DOHH2 (cell line): Measurements from ENCODE around the gene CD2BP2.

Experiments used
- H3F3A ChIP-seq: fragments of 200-600 bp; sonication (generic), shearing (Covaris generic); 2 replicates; pipeline ENCODE4 v1.6.0; 2016; ENCODE audit warnings: antibody characterized with exemption, mild to moderate bottlenecking; ENCODE audit not compliant: control insufficient read depth, insufficient read depth
- H3K27ac ChIP-seq: fragments of 200-600 bp; sonication (generic); 2 replicates; pipeline ENCODE4 v1.5.1; 2014; ENCODE audit warnings: low read depth, mild to moderate bottlenecking, low read length, moderate library complexity
- H3K27me3 ChIP-seq: fragments of 200-600 bp; sonication (generic); 2 replicates; pipeline ENCODE4 v1.6.1; 2014; ENCODE audit warnings: mild to moderate bottlenecking, low read length, mixed read lengths; ENCODE audit not compliant: control insufficient read depth
- H3K36me3 ChIP-seq: fragments of 200-600 bp; sonication (generic); 2 replicates; pipeline ENCODE4 v1.6.1; 2014; ENCODE audit warnings: mild to moderate bottlenecking, low read length, moderate library complexity, mixed read lengths; ENCODE audit not compliant: control insufficient read depth
- H3K4me1 ChIP-seq: fragments of 200-600 bp; sonication (generic); 2 replicates; pipeline ENCODE4 v1.6.1; 2014; ENCODE audit warnings: mild to moderate bottlenecking, low read length, mixed read lengths; ENCODE audit not compliant: control insufficient read depth
- H3K4me2 ChIP-seq: fragments of 200-600 bp; sonication (generic); 2 replicates; pipeline ENCODE4 v1.6.0; 2014; ENCODE audit warnings: mild to moderate bottlenecking, low read length, moderate library complexity
- H3K4me3 ChIP-seq: fragments of 200-600 bp; sonication (generic); 2 replicates; pipeline ENCODE4 v1.5.1; 2014; ENCODE audit warnings: mild to moderate bottlenecking, low read length, mixed read lengths
- H3K79me2 ChIP-seq: fragments of 200-600 bp; sonication (generic); 2 replicates; pipeline ENCODE4 v1.6.1; 2014; ENCODE audit warnings: mild to moderate bottlenecking, low read length, mixed read lengths; ENCODE audit not compliant: control insufficient read depth
- H3K9me2 ChIP-seq: fragments of 200-600 bp; sonication (generic); replicated peaks from 2 replicates; pipeline ENCODE4 v1.6.1; 2014; ENCODE audit warnings: mild to moderate bottlenecking, low read length, mixed read lengths; ENCODE audit not compliant: control insufficient read depth
- H3K9me3 ChIP-seq: fragments of 200-600 bp; sonication (generic); 2 replicates; pipeline ENCODE4 v1.6.1; 2014; ENCODE audit warnings: antibody characterized with exemption, low read length, mixed read lengths; ENCODE audit not compliant: control insufficient read depth, insufficient read depth
- H4K20me1 ChIP-seq: fragments of 200-600 bp; sonication (generic); 2 replicates; pipeline ENCODE4 v1.6.0; 2014; ENCODE audit warnings: low read depth, mild to moderate bottlenecking, antibody characterized with exemption, low read length, moderate library complexity; ENCODE audit not compliant: control insufficient read depth, insufficient read depth
- CTCF ChIP-seq: fragments of 200-600 bp; sonication (generic); IDR thresholded peaks from one replicate; pipeline ENCODE4 v1.5.1; 2014; ENCODE audit warnings: antibody characterized with exemption, mild to moderate bottlenecking, low read depth, low read length; ENCODE audit not compliant: poor library complexity, severe bottlenecking
- EZH2phosphoT487 ChIP-seq: fragments of 200-600 bp; sonication (generic); IDR thresholded peaks from 2 replicates; pipeline ENCODE4 v1.6.1; 2017; ENCODE audit warnings: borderline replicate concordance, mild to moderate bottlenecking, antibody characterized with exemption, low read length, moderate library complexity, mixed read lengths

The CD2BP2 gene

GRCh38 chr16:30372725-30373124, 17.6 kb upstream of the CD2BP2 start:
- H3K4me2 ChIP-seq = no peak overlapping the region
- H4K20me1 ChIP-seq = peaks cover 8% of the 10 kb centered on the region
- 0 out of 2 replicates have a peak overlapping the region, but pooled peaks have one; percentile 68 for H3K27ac ChIP-seq
- peaks cover 26% of the 10 kb centered on the region for H3K79me2 ChIP-seq
- no peaks in the 10 kb centered on the region for H3K27me3 ChIP-seq
- TF ChIP-seq CTCF (no peak), EZH2phosphoT487 (no peak)
- H3K4me1 ChIP-seq = peaks cover 38% of the 10 kb centered on the region
- H3K4me3 ChIP-seq = no peak overlapping the region
- H3K36me3 ChIP-seq = peaks cover 24% of the 10 kb centered on the region
- no peaks in the 10 kb centered on the region for H3K9me3 ChIP-seq
- H3K9me2 ChIP-seq = no peaks in the 10 kb centered on the region
- H3F3A ChIP-seq = peaks cover 4% of the 10 kb centered on the region

- Histone ChIP-seq H3K36me3 (peaks cover 27% of the 10 kb centered on the region), H3K4me3 (peak overlapping the region; percentile 74; the same call in 1 of the 2 replicates), H3K9me3 (no peaks in the 10 kb centered on the region), H4K20me1 (peaks cover 8% of the 10 kb centered on the region), H3K27me3 (no peaks in the 10 kb centered on the region), H3K79me2 (peaks cover 30% of the 10 kb centered on the region), H3K4me2 (peak overlapping the region; percentile 95), H3K9me2 (no peaks in the 10 kb centered on the region), H3K27ac (peak overlapping the region; percentile 68), H3F3A (peaks cover 1% of the 10 kb centered on the region), H3K4me1 (peaks cover 38% of the 10 kb centered on the region)
- TF ChIP-seq EZH2phosphoT487 (no peak), CTCF (no peak)
Observed at GRCh38 chr16:30372038-30372712, 17.1 kb upstream of the CD2BP2 start.

DNA sequence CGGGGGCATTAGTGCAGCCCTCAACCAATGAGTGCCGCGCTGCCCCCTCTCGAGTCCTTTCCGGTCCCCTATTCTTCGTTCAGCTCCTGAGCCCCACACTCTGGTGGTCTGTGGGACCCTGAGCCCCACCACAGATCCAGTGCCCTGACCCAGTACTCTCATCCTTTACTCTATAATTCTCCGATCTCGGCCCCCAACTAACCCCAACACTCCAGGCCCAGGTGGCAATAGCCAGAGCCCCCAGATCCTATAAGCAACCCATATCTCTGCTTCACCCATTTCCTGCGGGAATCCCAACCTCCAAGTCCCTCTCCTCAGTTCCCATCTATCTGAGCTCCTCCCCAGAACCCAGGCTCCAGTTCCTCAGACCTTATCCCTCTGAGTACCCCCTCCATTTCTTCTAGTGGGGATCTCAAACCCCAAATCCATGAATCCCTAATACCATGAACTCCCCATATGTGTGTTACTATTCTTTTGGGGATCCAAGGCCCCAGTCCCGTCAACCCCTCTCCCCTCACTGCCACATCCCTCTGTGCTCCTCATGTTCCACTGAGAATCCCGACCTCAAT, 16.2 kb upstream of the CD2BP2 start:
- H3K27me3 ChIP-seq = no peaks in the 10 kb centered on the region
- no peaks in the 10 kb centered on the region for H3K9me3 ChIP-seq
- peaks cover 39% of the 10 kb centered on the region for H3K4me1 ChIP-seq
- H3K27ac ChIP-seq = peak overlapping the region; percentile 68
- peaks cover 8% of the 10 kb centered on the region for H4K20me1 ChIP-seq
- H3K4me3 ChIP-seq = peak overlapping the region; percentile 74
- peak overlapping the region; percentile 95 for H3K4me2 ChIP-seq
- peaks cover 36% of the 10 kb centered on the region for H3K79me2 ChIP-seq
- no peaks in the 10 kb centered on the region for H3K9me2 ChIP-seq
- H3F3A ChIP-seq = no peaks in the 10 kb centered on the region
- H3K36me3 ChIP-seq = peaks cover 34% of the 10 kb centered on the region
- TF ChIP-seq EZH2phosphoT487 (no peak), CTCF (peak; percentile 35)
